Esophagus squamous epithelium (tissue), 4 donors: Measurements from ENCODE around the gene USP11.
A peak's percentile ranks its signal among the peaks of the same experiment; 100 is the strongest.

Source experiments
- CTCF ChIP-seq, 6 experiments: fragments of 450-650 bp in 4 of 6; fragments of 200-600 bp in 2 of 6; sonication (generic) in 2 of 6; IDR thresholded peaks; one replicate each; pipeline ENCODE4 v1.5.1; 2016 to 2019; ENCODE audit warnings: antibody characterized with exemption in 6 of 6, mild to moderate bottlenecking in 4 of 6, moderate library complexity in 4 of 6
- POLR2A ChIP-seq, 4 donors: fragments of 450-650 bp; IDR thresholded peaks; one replicate each; pipeline ENCODE4 v1.6.1; 2017; ENCODE audit warnings: antibody characterized with exemption in 4 of 4, mild to moderate bottlenecking in 4 of 4, moderate library complexity in 3 of 4

- TF ChIP-seq CTCF (IDR thresholded peaks at IDR 0.05) (no peak), POLR2A (IDR thresholded peaks at IDR 0.05) (peak in 2 of 4 donors; percentile 60 to 65)
Measured at GRCh38 chrX:47232803-47233332, at the start of gene USP11.
